ENCODE measurements around the gene ADAMTS2. TPM values are rescaled to one million over a fixed set of nuclear protein-coding genes. Genes with fewer than 3 reads are reported as not detected.

ADAMTS2 gene
- total and polyA plus RNA-seq, 2 of the 8 experiments (the other 6 are each of a cell fraction or from before 2014, with no cell fraction given) = 6.6 to 7.3 TPM

- no peak overlapping the region for H2BK20ac ChIP-seq (ENCODE audit: low read length)
- no peaks in the 10 kb centered on the region for H4K20me1 ChIP-seq (replicated peaks in 1 of 2; ENCODE audit: control insufficient read depth in 1 of 2, insufficient read depth in 2 of 2, low read length in 2 of 2)
- FAIRE-seq (no peak), DNase-seq (ENCODE audit: low read depth in 1 of 2, low spot score in 2 of 2) (no peak)
- H3K27me3 ChIP-seq (replicated peaks in 1 of 4; ENCODE audit: control insufficient read depth in 3 of 4, extremely low read depth in 1 of 4, insufficient read depth in 3 of 4, low read length in 3 of 4) = no peaks in the 10 kb centered on the region
- H3K14ac ChIP-seq (ENCODE audit: insufficient read length) = no peak overlapping the region
- no peak overlapping the region for H2BK120ac ChIP-seq (replicated peaks; ENCODE audit: low read depth, low read length)
- H3K79me1 ChIP-seq (ENCODE audit: low read depth, low read length) = no peaks in the 10 kb centered on the region
- H2BK12ac ChIP-seq (ENCODE audit: low read depth, low read length) = no peak overlapping the region
- H4K5ac ChIP-seq (ENCODE audit: insufficient read length, low read depth, low read length) = no peak overlapping the region
- H3K23ac ChIP-seq (ENCODE audit: insufficient read length) = no peak overlapping the region
- CTCF ChIA-PET (ENCODE audit: partially characterized antibody) = interaction anchor here (0.7 to 1.7 kb wide), 7 partner anchors 12 to 226 kb away, joined by 3 to 6 read pairs (median 3); no protein-coding TSS in a partner anchor
- no peak overlapping the region for H4K91ac ChIP-seq (replicated peaks; ENCODE audit: insufficient read length, low read length)
- no peak overlapping the region for H3K27ac ChIP-seq (ENCODE audit: low read depth, low read length)
- TF ChIP-seq TBP (IDR thresholded peaks at IDR 0.05; ENCODE audit: low read depth, low read length) (no peak), HDAC2 (IDR thresholded peaks at IDR 0.05; ENCODE audit: borderline replicate concordance in 1 of 2, low read depth in 2 of 2, low read length in 2 of 2) (no peak), MAX (IDR thresholded peaks at IDR 0.05) (no peak), ZNF274 (IDR thresholded peaks at IDR 0.05; ENCODE audit: borderline replicate concordance, extremely low read depth, low read length) (no peak), TAF1 (IDR thresholded peaks at IDR 0.05; ENCODE audit: low read depth, low read length) (no peak), POLR2AphosphoS5 (IDR thresholded peaks at IDR 0.05; ENCODE audit: low read depth, low read length) (no peak), SAP30 (IDR thresholded peaks at IDR 0.05; ENCODE audit: insufficient read depth, insufficient replicate concordance, low read length) (no peak), E2F6 (IDR thresholded peaks at IDR 0.05) (no peak), RAD21 (IDR thresholded peaks at IDR 0.05 in 1 of 2, conservative IDR thresholded peaks at IDR 0.05 in 1 of 2; ENCODE audit: low read depth in 2 of 2, low read length in 2 of 2) (no peak), NANOG (IDR thresholded peaks at IDR 0.05; ENCODE audit: insufficient read depth, low read depth, low read length, poor library complexity, severe bottlenecking) (no peak), TEAD4 (IDR thresholded peaks at IDR 0.05; ENCODE audit: low read depth, low read length) (no peak)
- H3K56ac ChIP-seq (replicated peaks; ENCODE audit: insufficient read length, low read depth, low read length) = no peak overlapping the region
- H4K8ac ChIP-seq (ENCODE audit: extremely low read depth, insufficient read depth, low read length) = no peak overlapping the region
- H3K4me3 ChIP-seq (ENCODE audit: extremely low read depth in 1 of 4, insufficient read depth in 2 of 4, low read depth in 3 of 4, low read length in 4 of 4) = no peak overlapping the region
- no peaks in the 10 kb centered on the region for H3K9me3 ChIP-seq (ENCODE audit: insufficient read depth in 2 of 2, low read depth in 1 of 2, low read length in 1 of 2)
- no peaks in the 10 kb centered on the region for H3K23me2 ChIP-seq (ENCODE audit: low read depth, low read length)
- 90% methylated on average over 16 of the region's 16 CpGs; no CpG with 5 or more reads in 1 of the 2 experiments for WGBS, 2 experiments (ENCODE audit: extremely low coverage in 1 of 2, insufficient coverage in 1 of 2, insufficient read length in 1 of 2, insufficient replicate concordance in 2 of 2, low coverage in 1 of 2, low lambda C conversion rate in 2 of 2, missing lambda C conversion rate in 1 of 2)
- H3K9ac ChIP-seq (replicated peaks in 1 of 4; ENCODE audit: extremely low read depth in 1 of 4, low read depth in 3 of 4, low read length in 3 of 4) = no peak overlapping the region
- H3K18ac ChIP-seq (ENCODE audit: extremely low read depth, low read length) = no peak overlapping the region
- no peak overlapping the region for H2BK15ac ChIP-seq (ENCODE audit: low read length)
- H2AK5ac ChIP-seq (ENCODE audit: low read depth, low read length) = no peak overlapping the region
- no peak overlapping the region for H3K4me2 ChIP-seq (ENCODE audit: insufficient read depth in 1 of 2, low read depth in 2 of 2, low read length in 2 of 2)
- no peak overlapping the region; the same call in 1 of the 2 replicates for H2BK5ac ChIP-seq (ENCODE audit: low read depth, low read length)
- H3K4ac ChIP-seq (replicated peaks; ENCODE audit: insufficient read length, low read depth, low read length) = no peak overlapping the region
- H3K36me3 ChIP-seq (ENCODE audit: control insufficient read depth in 2 of 4, insufficient read depth in 4 of 4, low read length in 3 of 4) = no peaks in the 10 kb centered on the region
- POLR2A ChIA-PET (ENCODE audit: partially characterized antibody) = interaction anchor here (0.6 kb wide), 1 partner anchor 924 kb away, joined by 3 read pairs; no protein-coding TSS in a partner anchor
- peaks cover 0 to 19% (median 10%) of the 10 kb centered on the region in 4 experiments; a peak in 6 of 7 replicates for H3K4me1 ChIP-seq (replicated peaks in 1 of 4; ENCODE audit: control insufficient read depth in 3 of 4, insufficient read depth in 4 of 4, low read length in 3 of 4)
- no peak overlapping the region for H2AFZ ChIP-seq (ENCODE audit: low read length)
- no peaks in the 10 kb centered on the region for H3K79me2 ChIP-seq (ENCODE audit: control insufficient read depth in 1 of 2, insufficient read depth in 2 of 2, low read length in 2 of 2)
Measured at GRCh38 chr5:179268399-179268952, 76.8 kb downstream of the ADAMTS2 start.
